Esophagus muscularis mucosa (tissue), 4 donors: ENCODE results near the gene TRIM29. TPM values are rescaled to one million over a fixed set of nuclear protein-coding genes. Genes with fewer than 3 reads are reported as not detected.
A peak's percentile ranks its signal among the peaks of the same experiment; 100 is the strongest.

Experiments used
- DNase-seq: peaks from one replicate; pipeline ENCODE4 v3.0.0-alpha.2; 2017; ENCODE audit errors: extremely low spot score
- H3K27ac ChIP-seq, 4 donors: fragments of 200-600 bp; sonication (generic); replicated peaks in 1 of 4; 1 replicate in 3 of 4; 2 replicates in 1 of 4; pipeline ENCODE4 v1.5.1; 2016 to 2019; ENCODE audit warnings: mild to moderate bottlenecking in 1 of 4
- H3K27me3 ChIP-seq, 4 donors: fragments of 200-600 bp; sonication (generic); one replicate each; pipeline versions ENCODE4 v1.5.1 to v1.6.0; 2016 to 2019
- H3K36me3 ChIP-seq, 4 donors: fragments of 200-600 bp; sonication (generic); one replicate each; pipeline ENCODE4 v1.5.1; 2016 to 2019
- H3K4me1 ChIP-seq, 4 donors: fragments of 200-600 bp; sonication (generic); one replicate each; pipeline ENCODE4 v1.5.1; 2016 to 2019
- H3K4me3 ChIP-seq, 4 donors: fragments of 200-600 bp; sonication (generic); 1 replicate in 2 of 4; 2 replicates in 2 of 4; pipeline ENCODE4 v1.5.1; 2016 to 2019; ENCODE audit warnings: mild to moderate bottlenecking in 4 of 4, moderate library complexity in 1 of 4
- H3K9me3 ChIP-seq, 4 donors: fragments of 200-600 bp; sonication (generic); 1 replicate in 3 of 4; 2 replicates in 1 of 4; pipeline ENCODE4 v1.5.1; 2016 to 2019
- CTCF ChIP-seq, 3 experiments: fragments of 200-600 bp in 2 of 3; fragments of 450-650 bp in 1 of 3; sonication (generic) in 2 of 3; IDR thresholded peaks; one replicate each; pipeline ENCODE4 v1.5.1; 2017 to 2019; ENCODE audit warnings: antibody characterized with exemption in 3 of 3, mild to moderate bottlenecking in 2 of 3, moderate library complexity in 1 of 3
- EP300 ChIP-seq: sonication (generic); formaldehyde crosslinking; IDR thresholded peaks from one replicate; pipeline ENCODE4 v1.6.1; 2017; ENCODE audit warnings: antibody characterized with exemption
- POLR2A ChIP-seq: fragments of 450-650 bp; IDR thresholded peaks from one replicate; pipeline ENCODE4 v1.6.1; 2017; ENCODE audit warnings: antibody characterized with exemption, moderate library complexity, mild to moderate bottlenecking, low read depth
- POLR2AphosphoS5 ChIP-seq, 2 donors: sonication (generic); formaldehyde crosslinking; IDR thresholded peaks; one replicate each; pipeline ENCODE4 v1.6.1; 2017; ENCODE audit warnings: antibody characterized with exemption in 2 of 2
- WGBS: methylation state at CpG from one replicate; pipeline ENCODE4 v1.1.5; 2018; 5-methylcytosine and 5-hydroxymethylcytosine counted together
- intact Hi-C: fragments of 100-400 bp; cut with DNase I; formaldehyde crosslinking; loops from one replicate; pipeline ENCODE4 v1.15.1; 2023
- total RNA-seq, 4 donors: library from RNA; depleted of rRNA; stranded (reverse); fragments of >200 nt; gene quantifications; one replicate each; pipeline versions ENCODE4 v1.1.0 to v1.2.1, GENCODE V29; 2016

TRIM29 gene
- total RNA-seq, 4 donors from 2014 or later = 0.45 to 1.3 (median 0.75) TPM

GRCh38 chr11:120172054-120172911 lies 34.4 kb upstream of the TRIM29 start:
- TF ChIP-seq POLR2AphosphoS5 (IDR thresholded peaks at IDR 0.05) (no peak), CTCF (IDR thresholded peaks at IDR 0.05) (peak; percentile 70 to 79 (median 77)), EP300 (no peak)
- H3K27me3 ChIP-seq = peaks cover 0 to 49% (median 11%) of the 10 kb centered on the region in 4 donors
- H3K27ac ChIP-seq = no peak overlapping the region
- H3K4me3 ChIP-seq = no peak overlapping the region
- DNase-seq = peak; percentile 92
- intact Hi-C loops = loop anchor here (2.0 to 5.0 kb wide), 2 partner anchors 57 to 130 kb away; no protein-coding TSS in a partner anchor
- no peaks in the 10 kb centered on the region for H3K9me3 ChIP-seq
- peaks cover 11 to 35% (median 33%) of the 10 kb centered on the region in 4 donors for H3K4me1 ChIP-seq
- H3K36me3 ChIP-seq = no peaks in the 10 kb centered on the region
- 28% methylated on average over 18 of the region's 24 CpGs for WGBS

GRCh38 chr11:120170741-120171261 lies 32.9 kb upstream of the TRIM29 start:
- H3K27me3 ChIP-seq = peaks cover 0 to 64% (median 13%) of the 10 kb centered on the region in 4 donors
- H3K9me3 ChIP-seq = no peaks in the 10 kb centered on the region
- TF ChIP-seq EP300 = no peak
- no peak overlapping the region for H3K4me3 ChIP-seq
- DNase-seq = peak; percentile 74
- H3K36me3 ChIP-seq = no peaks in the 10 kb centered on the region
- H3K4me1 ChIP-seq = peaks cover 11 to 35% (median 33%) of the 10 kb centered on the region in 4 donors
- 89% methylated on average over 7 of the region's 12 CpGs for WGBS
- no peak overlapping the region for H3K27ac ChIP-seq
- intact Hi-C loops = loop anchor here (5.0 kb wide), 1 partner anchor 132 kb away; no protein-coding TSS in a partner anchor

DNA sequence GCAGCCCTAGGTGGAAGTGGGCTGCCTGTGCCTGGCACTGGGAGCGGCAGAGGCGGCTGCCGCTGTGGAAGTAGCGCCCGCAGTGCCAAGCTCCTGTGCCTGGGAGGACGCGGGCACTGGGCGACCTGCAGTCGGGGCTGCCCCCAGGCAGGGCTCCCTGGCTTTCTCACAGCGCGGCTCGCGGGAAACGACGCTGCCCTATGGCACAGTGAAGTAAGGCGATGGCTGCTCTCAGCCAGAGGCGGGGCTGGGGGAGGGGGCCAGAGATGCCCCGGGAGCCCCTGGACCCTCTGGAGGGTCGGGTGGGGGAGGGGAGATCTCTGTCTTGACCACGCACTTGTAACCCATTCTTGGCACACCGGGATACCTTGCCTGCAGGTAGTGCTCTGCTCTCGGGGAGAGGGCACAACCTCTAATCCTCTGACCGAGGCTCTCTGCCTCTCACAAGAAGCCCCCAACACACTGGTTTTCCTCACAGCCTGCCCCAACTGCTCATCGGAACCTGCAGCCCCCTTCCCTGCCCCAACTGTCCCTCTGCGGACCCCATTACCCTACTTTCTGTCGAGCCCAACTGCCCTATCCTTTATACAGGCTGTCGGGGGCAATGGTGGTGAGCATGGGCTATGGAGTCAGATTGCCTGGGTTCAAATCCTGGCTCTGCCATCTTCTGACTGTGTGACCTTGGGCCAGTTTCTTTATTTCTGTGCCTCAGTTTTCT lies 32.2 kb upstream of the TRIM29 start:
- Histone ChIP-seq H3K27me3 (peaks cover 0 to 69% (median 13%) of the 10 kb centered on the region in 4 donors), H3K27ac (no peak overlapping the region), H3K36me3 (no peaks in the 10 kb centered on the region), H3K4me3 (peak overlapping the region in 2 of 4 donors; percentile 51 to 56), H3K9me3 (no peaks in the 10 kb centered on the region), H3K4me1 (peaks cover 11 to 35% (median 33%) of the 10 kb centered on the region in 4 donors)
- intact Hi-C loops = loop anchor here (5.0 kb wide), 1 partner anchor 132 kb away; no protein-coding TSS in a partner anchor
- TF ChIP-seq POLR2A = no peak
- TF ChIP-seq EP300 = no peak
- no peak for TF ChIP-seq CTCF (IDR thresholded peaks at IDR 0.05)
- TF ChIP-seq POLR2AphosphoS5 (IDR thresholded peaks at IDR 0.05) = no peak
- DNase-seq = peak; percentile 42
- 65% methylated on average over 20 of the region's 27 CpGs for WGBS

- intact Hi-C loops = no loop called here
- WGBS = 0% methylated on average over 10 of the region's 71 CpGs
- Histone ChIP-seq H3K4me1 (peaks cover 11 to 35% (median 33%) of the 10 kb centered on the region in 4 donors), H3K9me3 (no peaks in the 10 kb centered on the region), H3K27me3 (peaks cover 0 to 75% (median 13%) of the 10 kb centered on the region in 4 donors), H3K36me3 (no peaks in the 10 kb centered on the region), H3K4me3 (peak overlapping the region; percentile 51 to 64 (median 54)), H3K27ac (peak overlapping the region in 2 of 4 donors; percentile 35 to 40)
- peak; percentile 92 for DNase-seq
- TF ChIP-seq EP300 (no peak), POLR2AphosphoS5 (IDR thresholded peaks at IDR 0.05) (no peak), CTCF (IDR thresholded peaks at IDR 0.05) (peak in 2 of 3 experiments; percentile 76 to 93), POLR2A (no peak)
These were observed 31.2 kb upstream of the TRIM29 start for GRCh38 chr11:120168960-120169681.
